Endothelial cell of umbilical vein (primary cell): Measurements from ENCODE around the gene ZMIZ1. TPM values are rescaled to one million over a fixed set of nuclear protein-coding genes. Genes with fewer than 3 reads are reported as not detected.

Experiments used
- BruUV-seq: library from RNA; stranded (reverse); fragments of 400-500 nt; replicated peaks from 2 replicates; lab custom pipeline; 2021; lab: Mats Ljungman, UMichigan
- CTCF ChIA-PET: fragments of 300-600, 350-600 bp; sonication (Branson Sonifier 250); formaldehyde crosslinking; loops from one replicate; lab custom pipeline; 2021; ENCODE audit warnings: antibody characterized with exemption, inconsistent platforms; lab: Charles Lee
- POLR2A ChIA-PET: fragments of 300-600, 350-600 bp; sonication (Branson Sonifier 250); formaldehyde crosslinking; loops from one replicate; lab custom pipeline; 2021; ENCODE audit warnings: antibody characterized with exemption, inconsistent platforms; lab: Charles Lee
- DNase-seq: peaks from one replicate; pipeline ENCODE4 v3.0.0-alpha.2; 2011; ENCODE audit warnings: low read depth, low spot score
- FAIRE-seq: peaks from 2 replicates; lab custom pipeline; 2011; peaks lifted over from hg19 to GRCh38; lab: Jason Lieb, UNC
- H2AFZ ChIP-seq: 2 replicates; pipeline ENCODE4 v1.6.0; 2012; ENCODE audit warnings: low read depth, low read length, control low read depth, inconsistent platforms
- H3K27ac ChIP-seq: 2 replicates; pipeline ENCODE4 v1.5.1; 2011; ENCODE audit warnings: low read depth, mild to moderate bottlenecking, control low read depth, low read length, moderate library complexity; ENCODE audit not compliant: insufficient read depth
- H3K27me3 ChIP-seq, 2 experiments: 2 replicates each; pipeline versions ENCODE4 v1.6.0 to v1.6.1; 2011; ENCODE audit warnings: low read length in 2 of 2, mixed read lengths in 1 of 2; ENCODE audit not compliant: control insufficient read depth in 2 of 2, insufficient read depth in 2 of 2
- H3K36me3 ChIP-seq, 2 experiments: 2 replicates in 1 of 2; 3 replicates in 1 of 2; pipeline ENCODE4 v1.5.1; 2011; ENCODE audit warnings: low read length in 2 of 2, mild to moderate bottlenecking in 1 of 2, moderate library complexity in 1 of 2; ENCODE audit not compliant: control insufficient read depth in 2 of 2, insufficient read depth in 2 of 2; ENCODE audit errors: extremely low read depth in 1 of 2
- H3K4me1 ChIP-seq: 3 replicates; pipeline ENCODE4 v1.5.1; 2011; ENCODE audit warnings: mild to moderate bottlenecking, low read length; ENCODE audit not compliant: control insufficient read depth, insufficient read depth; ENCODE audit errors: extremely low read depth
- H3K4me2 ChIP-seq: 2 replicates; pipeline ENCODE4 v1.6.1; 2011; ENCODE audit warnings: low read length, control low read depth, mixed read lengths; ENCODE audit not compliant: insufficient read depth
- H3K4me3 ChIP-seq, 3 experiments: fragments of 200-600 bp in 1 of 3; sonication (generic), shearing (Covaris generic) in 1 of 3; replicated peaks in 1 of 3; 2 replicates each; pipeline ENCODE4 v1.5.1; 2011 to 2016; ENCODE audit warnings: control low read depth in 3 of 3, low read length in 3 of 3, mild to moderate bottlenecking in 2 of 3, inconsistent platforms in 1 of 3, low read depth in 1 of 3, moderate library complexity in 1 of 3; ENCODE audit not compliant: insufficient read depth in 1 of 3
- H3K79me2 ChIP-seq: 2 replicates; pipeline ENCODE4 v1.6.0; 2012; ENCODE audit warnings: low read length, inconsistent platforms; ENCODE audit not compliant: control insufficient read depth, insufficient read depth
- H3K9ac ChIP-seq: replicated peaks from 2 replicates; pipeline ENCODE3; 2011; ENCODE audit warnings: low read length, control low read depth; ENCODE audit not compliant: insufficient read depth; ENCODE audit errors: extremely low read depth
- H3K9me1 ChIP-seq: replicated peaks from 3 replicates; pipeline ENCODE4 v1.6.0; 2011; ENCODE audit warnings: mild to moderate bottlenecking, low read length; ENCODE audit not compliant: control insufficient read depth, insufficient read depth; ENCODE audit errors: extremely low read depth
- H3K9me3 ChIP-seq: replicated peaks from 2 replicates; pipeline ENCODE4 v1.5.1; 2012; ENCODE audit warnings: low read length, inconsistent platforms; ENCODE audit not compliant: control insufficient read depth, insufficient read depth
- H4K20me1 ChIP-seq: replicated peaks from 2 replicates; pipeline ENCODE3; 2011; ENCODE audit warnings: mild to moderate bottlenecking, low read length; ENCODE audit not compliant: control insufficient read depth, insufficient read depth; ENCODE audit errors: extremely low read depth
- CTCF ChIP-seq, 2 donors: IDR thresholded peaks; 1 replicate in 1 of 2; 2 replicates in 1 of 2; pipeline ENCODE4 v1.5.1; 2011; ENCODE audit warnings: low read length in 2 of 2, mild to moderate bottlenecking in 2 of 2, moderate library complexity in 2 of 2, control low read depth in 1 of 2, inconsistent platforms in 1 of 2, low read depth in 1 of 2; ENCODE audit not compliant: insufficient read depth in 1 of 2; ENCODE audit errors: extremely low read depth in 1 of 2
- EZH2 ChIP-seq: IDR thresholded peaks from 2 replicates; pipeline ENCODE4 v1.6.1; 2012; ENCODE audit warnings: borderline replicate concordance, low read depth, mild to moderate bottlenecking, moderate library complexity, low read length, inconsistent platforms; ENCODE audit not compliant: severe bottlenecking
- FOS ChIP-seq: IDR thresholded peaks from 2 replicates; pipeline ENCODE4 v1.6.1; 2011; ENCODE audit warnings: mild to moderate bottlenecking, low read length, moderate library complexity, borderline replicate concordance; ENCODE audit not compliant: insufficient read depth
- GATA2 ChIP-seq: IDR thresholded peaks from 2 replicates; pipeline ENCODE4 v1.7.0; 2011; ENCODE audit warnings: low read depth, mild to moderate bottlenecking, moderate library complexity, mixed read lengths, low read length; ENCODE audit not compliant: insufficient read length, insufficient read depth
- JUN ChIP-seq: IDR thresholded peaks from 2 replicates; pipeline ENCODE4 v1.6.1; 2011; ENCODE audit warnings: borderline replicate concordance, low read depth; ENCODE audit not compliant: insufficient read length, insufficient read depth
- MAX ChIP-seq: IDR thresholded peaks from 2 replicates; pipeline ENCODE4 v1.6.1; 2011; ENCODE audit not compliant: insufficient read depth, insufficient read length
- MYC ChIP-seq: IDR thresholded peaks from one replicate; pipeline ENCODE4 v1.6.1; 2011; ENCODE audit warnings: mild to moderate bottlenecking, low read depth, low read length
- POLR2A ChIP-seq: IDR thresholded peaks from 2 replicates; pipeline ENCODE4 v1.6.1; 2012; ENCODE audit warnings: low read depth, mild to moderate bottlenecking, control low read depth, low read length
- POLR2AphosphoS5 ChIP-seq: IDR thresholded peaks from 2 replicates; pipeline ENCODE4 v1.6.1; 2012; ENCODE audit warnings: low read depth, mild to moderate bottlenecking, control low read depth, low read length, moderate library complexity; ENCODE audit not compliant: insufficient read depth
- dilution Hi-C: fragments of 300-500 bp; cut with MboI; formaldehyde crosslinking; loops from one replicate; pipeline ENCODE4 v1.15.0; 2019; ENCODE audit warnings: low sequenced_read_pairs; ENCODE audit not compliant: extremely low pct_ligation_motif_present
- intact Hi-C: fragments of 100-400 bp; cut with micrococcal nuclease; formaldehyde crosslinking; loops from one replicate; pipeline ENCODE4 v1.10.0; 2022
- polyA plus RNA-seq, 4 experiments: library from polyadenylated mRNA; depleted of rRNA in 3 of 4; stranded (reverse) in 3 of 4; unstranded in 1 of 4; fragments of >200 nt; gene quantifications; 2 replicates each; pipeline versions ENCODE4 v1.2.1 to v1.2.3, GENCODE V29; 2011 to 2012; ENCODE audit warnings: missing spikeins in 1 of 4
- total RNA-seq: library from RNA; stranded (reverse); gene quantifications from 2 replicates; pipeline ENCODE4 v1.2.3, GENCODE V29; 2021

ZMIZ1 gene
- total and polyA plus RNA-seq, 2 donors (not counting 3 experiments of a cell fraction or from before 2014, with no cell fraction given) = 12.5 to 46.7 TPM

- Histone ChIP-seq H3K9ac (no peak overlapping the region), H3K79me2 (peaks cover 77% of the 10 kb centered on the region), H4K20me1 (peaks cover 4% of the 10 kb centered on the region), H3K4me3 (no peak overlapping the region), H3K4me2 (no peak overlapping the region), H3K4me1 (peaks cover 15% of the 10 kb centered on the region), H3K9me1 (no peaks in the 10 kb centered on the region), H3K36me3 (peaks cover 0 to 3% of the 10 kb centered on the region in 2 experiments), H2AFZ (no peak overlapping the region), H3K9me3 (no peaks in the 10 kb centered on the region), H3K27me3 (no peaks in the 10 kb centered on the region), H3K27ac (no peak overlapping the region)
- DNase-seq = no peak
- CTCF ChIA-PET = interaction anchor here (1.0 to 3.4 kb wide), 4 partner anchors 15 to 89 kb away, joined by 3 to 13 read pairs (median 3); no protein-coding TSS in a partner anchor
- POLR2A ChIA-PET = no interaction called here
- intact Hi-C loops = no loop called here
- dilution Hi-C loops = loop anchor here (5.0 kb wide), 1 partner anchor 66 kb away; no protein-coding TSS in a partner anchor
- no peak for FAIRE-seq
- BruUV-seq = no TSS peak
- TF ChIP-seq MYC (no peak), POLR2AphosphoS5 (no peak), FOS (no peak), POLR2A (no peak), JUN (no peak), MAX (no peak), CTCF (IDR thresholded peaks at IDR 0.05; ENCODE audit: extremely low read depth in 1 of 2, insufficient read depth in 1 of 2, low read depth in 1 of 2, low read length in 2 of 2) (no peak), EZH2 (no peak), GATA2 (no peak)
These were observed 37.7 kb downstream of the ZMIZ1 start for GRCh38 chr10:79106256-79107050.
